ENCODE measurements around the gene SFSWAP.
"Not testable (repeated sequence)": the region's sequence is repeated elsewhere in the genome, so short reads cannot be mapped to it uniquely, and the experiment has no call there.

Gene SFSWAP

DNA sequence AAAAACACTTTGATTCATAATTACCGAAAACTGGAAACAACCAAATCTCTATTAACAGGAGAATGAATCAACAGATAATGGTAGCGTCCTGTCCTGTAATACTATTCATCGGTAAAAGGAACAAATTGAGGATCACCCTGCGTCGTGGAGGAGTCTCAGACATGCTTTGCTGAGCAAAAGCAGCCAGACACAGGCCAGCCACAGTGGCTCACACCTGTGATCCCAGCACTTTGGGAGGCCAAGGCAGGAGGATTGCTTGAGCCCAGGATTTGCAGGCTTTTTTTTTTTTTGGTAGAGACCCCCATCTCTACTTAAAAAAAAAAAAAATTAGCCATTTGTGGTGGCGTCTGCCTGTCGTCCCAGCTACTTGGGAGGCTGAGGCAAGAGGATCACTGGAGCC lies 83.2 kb downstream of the SFSWAP start:
- no peak for DNase-seq

DNA sequence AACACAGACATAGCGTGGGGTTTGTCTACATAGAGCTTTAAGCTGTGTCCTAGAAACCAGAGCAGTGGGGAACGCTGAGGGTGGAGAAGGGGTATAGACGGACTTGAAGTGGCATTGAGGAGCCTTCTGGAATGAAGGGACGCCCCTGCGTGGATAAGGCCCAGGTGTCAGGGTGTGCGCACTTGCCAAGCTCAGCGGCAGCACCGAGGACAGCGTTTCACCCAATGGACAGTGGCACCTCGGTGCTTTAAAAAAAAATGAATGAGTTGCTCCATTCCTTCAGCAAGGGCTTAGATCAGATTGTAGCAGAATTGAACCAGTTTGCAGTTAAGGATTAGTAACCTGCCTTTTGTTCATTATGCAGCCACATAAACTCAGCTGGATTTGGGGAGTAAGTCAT lies 83.7 kb downstream of the SFSWAP start:
- DNase-seq, result no peak

DNA sequence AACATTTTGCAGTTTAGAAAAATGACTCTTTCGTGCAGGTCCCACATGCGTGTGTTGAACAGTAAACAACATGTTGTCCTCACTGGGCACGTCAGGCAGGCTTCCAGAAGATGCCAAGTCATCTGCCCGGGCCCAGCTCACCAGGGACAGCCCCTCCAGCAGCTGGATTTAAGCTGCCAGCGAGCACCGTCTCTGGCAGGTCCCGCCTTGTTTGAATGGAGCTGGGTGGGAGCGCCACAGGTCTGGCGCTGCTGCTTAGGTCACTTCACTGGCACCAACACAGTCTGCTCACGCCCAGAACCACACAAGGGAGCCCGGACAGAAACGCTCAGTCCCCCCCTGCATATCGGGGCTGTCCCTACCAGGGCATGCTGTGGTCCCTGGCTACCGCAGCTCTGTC lies 84.2 kb downstream of the SFSWAP start:
- DNase-seq, result no peak

DNA sequence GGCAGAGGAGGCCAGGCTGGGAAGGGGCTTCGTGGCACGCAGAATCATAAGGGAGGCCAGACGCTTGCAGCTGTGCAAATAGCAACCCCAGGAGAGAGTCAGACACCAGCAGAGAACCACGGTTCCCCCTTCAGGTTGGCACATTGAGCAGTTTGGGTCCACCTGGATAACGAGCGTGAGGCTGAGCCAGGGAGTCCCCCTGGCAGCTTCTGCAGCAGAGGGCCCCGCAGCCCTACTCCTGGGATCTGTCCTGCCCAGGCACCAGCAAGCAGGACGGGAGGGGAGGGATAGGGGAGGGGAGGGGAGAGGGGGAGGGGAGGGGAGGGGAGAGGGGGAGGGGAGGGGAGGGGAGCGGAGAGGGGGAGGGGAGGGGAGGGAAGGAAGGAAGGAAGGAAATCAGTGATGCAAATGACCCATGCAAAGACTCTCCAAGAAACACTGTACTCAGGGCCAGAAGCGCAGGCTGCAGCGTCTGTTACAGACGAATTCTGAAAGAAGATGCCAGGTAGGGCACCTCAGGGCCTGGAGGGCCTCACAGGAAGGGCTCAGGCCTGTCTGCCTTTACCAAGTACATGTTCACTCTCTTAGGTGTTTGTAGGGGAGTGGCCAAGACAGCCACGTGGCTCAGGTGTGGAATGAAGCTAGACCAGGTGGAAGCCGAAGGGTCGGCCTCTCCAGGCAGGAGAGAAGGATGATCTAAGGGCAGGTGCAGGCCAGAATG lies 85.0 kb downstream of the SFSWAP start:
- DNase-seq, result no peak

GRCh38 chr12:131796411-131796736 lies 85.5 kb downstream of the SFSWAP start:
- no peak for DNase-seq

- DNase-seq, result no peak
Observed at GRCh38 chr12:131796754-131797587, 86.1 kb downstream of the SFSWAP start.

DNA sequence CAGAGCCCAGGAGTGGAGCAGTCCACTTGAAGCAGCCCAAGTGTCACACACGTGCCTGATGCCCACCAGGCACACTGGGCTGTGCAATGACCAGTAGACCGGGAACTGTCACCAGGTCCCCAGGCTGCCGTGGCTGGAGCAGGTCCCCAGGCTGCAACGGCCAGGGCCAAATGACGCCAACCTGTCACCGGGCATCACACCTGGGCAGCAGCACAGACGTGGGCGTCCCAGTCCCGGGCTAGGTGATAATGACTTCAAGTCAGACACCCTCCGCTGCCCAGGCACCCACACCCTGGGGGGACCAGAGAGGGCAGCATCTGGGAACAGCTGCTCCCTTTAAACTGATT lies 86.7 kb downstream of the SFSWAP start:
- DNase-seq, result no peak

GRCh38 chr12:131799195-131799594 lies 88.3 kb downstream of the SFSWAP start:
- no peak for DNase-seq

- no peak for DNase-seq
Observed at GRCh38 chr12:131799828-131800593, 89.1 kb downstream of the SFSWAP start.

- DNase-seq, result no peak
Observed at GRCh38 chr12:131800594-131801135, 89.8 kb downstream of the SFSWAP start.

GRCh38 chr12:131801254-131801866 lies 90.5 kb downstream of the SFSWAP start:
- DNase-seq, result no peak

DNA sequence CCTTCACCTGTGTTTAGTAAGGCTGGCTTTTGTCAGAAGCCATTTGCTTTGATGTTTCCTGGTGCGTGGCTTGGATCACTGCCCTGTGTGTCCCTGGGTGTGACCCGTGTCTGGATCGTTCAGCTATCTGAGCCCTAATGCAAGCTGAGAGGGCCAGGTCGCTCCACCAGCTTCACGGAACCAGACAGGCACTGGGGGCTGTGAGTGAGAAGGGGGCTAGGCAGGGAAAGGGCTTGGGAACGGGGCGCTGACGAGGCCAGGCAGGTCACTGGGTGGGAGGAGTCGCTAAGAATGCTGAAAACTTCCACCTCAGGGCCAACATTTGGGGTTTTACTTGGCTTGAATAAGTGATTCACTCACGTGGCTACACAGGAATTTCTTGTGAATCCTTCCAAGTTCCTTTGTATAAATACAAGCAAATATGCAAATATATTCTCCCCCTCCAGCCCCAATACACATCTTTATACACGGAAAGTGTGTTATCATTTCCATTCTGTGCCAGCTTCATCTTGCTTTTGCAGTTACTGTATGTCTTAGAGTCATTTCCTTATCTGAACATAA lies 93.2 kb downstream of the SFSWAP start:
- DNase-seq, result no peak

DNA sequence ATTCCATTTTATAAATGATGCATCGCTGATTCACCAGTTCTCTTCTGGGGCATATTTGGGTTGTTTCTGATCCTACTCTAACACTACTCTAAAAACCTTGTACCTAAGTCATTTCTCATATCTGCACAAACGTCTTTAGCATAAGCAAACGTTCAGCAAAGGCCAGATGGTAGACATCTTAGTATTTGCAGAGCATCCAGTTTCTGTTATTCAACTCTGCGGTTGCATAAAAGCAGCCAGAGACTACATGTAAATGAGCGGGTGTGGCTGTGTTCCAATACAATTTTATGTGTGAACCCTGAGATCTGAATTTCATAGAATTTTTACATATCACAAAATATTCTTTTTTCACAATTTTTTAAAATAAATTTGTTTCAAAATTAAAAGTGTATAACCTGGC lies 94.5 kb downstream of the SFSWAP start:
- no peak for DNase-seq

DNA sequence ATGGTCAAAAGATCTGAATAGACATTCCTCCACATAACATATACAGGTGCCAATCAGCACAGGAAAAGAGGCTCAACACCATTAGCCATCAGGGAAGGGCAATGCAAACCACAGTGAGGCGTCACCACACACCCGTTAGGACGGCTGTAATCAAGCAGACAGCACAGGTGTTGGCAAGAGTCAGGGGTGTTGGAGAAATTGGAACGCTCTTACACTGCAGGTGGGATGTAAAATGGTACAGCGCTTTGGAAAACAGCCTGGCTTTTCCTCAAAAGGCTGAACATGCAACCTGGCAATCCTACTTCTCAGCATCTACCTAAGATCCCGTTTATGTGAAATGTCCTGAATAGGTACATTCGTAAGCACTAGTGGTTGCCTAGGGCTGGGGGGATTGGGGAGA lies 95.8 kb downstream of the SFSWAP start:
- DNase-seq, result no peak

DNA sequence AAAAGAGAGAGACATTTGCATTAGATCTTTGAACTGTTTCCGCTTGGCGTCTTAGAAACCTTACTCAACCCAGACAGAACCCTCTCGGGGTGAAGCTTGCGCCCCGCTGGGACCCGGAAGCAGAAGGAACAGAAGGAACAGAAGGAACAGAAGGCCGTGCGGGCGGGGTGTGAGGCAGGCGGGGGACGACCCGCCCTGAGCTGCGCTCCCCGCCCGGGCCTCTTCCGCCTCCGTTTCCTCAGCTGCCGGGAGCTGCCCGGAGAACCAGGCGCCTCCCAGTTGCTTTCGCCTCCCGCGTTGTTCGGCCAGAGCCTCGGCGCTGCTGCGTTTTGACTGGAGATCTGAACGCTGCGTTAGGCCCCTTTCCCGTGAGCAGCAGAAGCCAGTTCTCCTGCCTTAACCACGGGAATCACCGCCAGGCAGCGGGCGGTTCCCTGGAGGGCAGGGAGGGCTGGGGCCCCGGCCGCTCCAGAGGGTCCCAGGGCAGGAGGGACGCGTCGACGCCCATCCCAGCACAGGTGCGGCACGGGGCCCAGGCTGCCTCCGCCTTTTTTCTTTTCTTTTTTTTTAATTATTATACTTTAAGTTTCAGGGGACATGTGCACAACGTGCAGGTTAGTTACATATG lies 98.0 kb downstream of the SFSWAP start:
- peak; percentile 67 for DNase-seq

- DNase-seq, result not testable (repeated sequence)
Observed at GRCh38 chr12:131809476-131810254, 98.8 kb downstream of the SFSWAP start.

DNA sequence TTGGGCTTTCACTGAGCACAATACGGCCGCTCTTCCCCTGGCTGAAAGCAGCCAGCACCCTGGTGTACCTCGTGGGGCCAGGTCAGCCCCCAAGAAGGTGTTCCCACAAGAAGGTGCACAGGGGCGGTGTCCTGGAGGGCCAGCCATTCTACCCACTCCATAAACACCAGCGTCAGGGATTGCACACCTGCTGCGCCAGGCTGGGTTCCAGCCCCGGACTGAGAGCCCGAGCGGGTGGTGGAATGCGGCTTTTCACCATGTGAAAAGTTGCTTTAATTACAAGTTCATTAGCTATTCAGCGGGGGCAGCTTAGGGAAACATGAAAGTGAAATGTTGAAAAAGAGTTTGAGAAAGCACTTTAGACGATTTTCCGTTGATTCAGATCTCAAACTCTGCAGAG lies 99.8 kb downstream of the SFSWAP start:
- DNase-seq, result no peak

- no peak for DNase-seq
Observed at GRCh38 chr12:131815131-131815530, 104.2 kb downstream of the SFSWAP start.

DNA sequence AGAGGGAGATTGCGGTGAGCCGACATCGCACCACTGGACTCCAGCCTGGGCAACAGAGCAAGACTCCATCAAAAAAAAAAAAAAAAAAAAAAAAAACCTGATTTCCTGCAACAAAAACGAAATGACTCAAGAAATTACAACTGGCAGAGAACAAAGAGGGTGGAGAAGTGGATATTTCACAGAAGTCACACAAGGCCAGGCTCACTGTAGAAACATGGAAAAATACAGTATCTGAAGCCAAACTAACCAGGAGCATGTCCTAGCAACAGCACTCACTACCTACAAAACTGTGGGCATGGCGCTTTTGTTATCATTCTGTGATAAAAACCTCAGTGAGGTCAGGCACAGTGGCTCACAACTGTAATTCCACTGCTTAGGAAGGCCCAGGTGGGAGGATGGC lies 105.6 kb downstream of the SFSWAP start:
- DNase-seq, result no peak

DNA sequence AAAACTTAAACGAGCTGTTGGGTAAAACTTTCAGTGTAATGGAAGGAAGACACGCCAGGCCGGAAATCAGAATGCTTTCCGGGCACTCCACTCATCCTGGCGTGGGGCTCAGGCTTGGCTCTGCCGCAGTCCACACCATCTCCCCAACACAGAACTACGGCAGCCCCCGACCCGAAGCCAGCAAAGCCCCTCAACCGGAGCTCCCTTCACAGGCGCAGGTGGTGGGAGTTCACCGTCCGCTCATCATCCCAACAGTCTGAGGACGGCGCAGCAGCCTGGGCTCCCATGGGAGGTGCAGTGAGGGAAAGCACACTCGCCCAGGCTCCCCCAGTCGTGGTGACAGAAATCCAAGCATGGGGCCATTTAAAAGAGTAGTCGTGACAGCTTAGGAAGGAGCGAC lies 106.4 kb downstream of the SFSWAP start:
- DNase-seq, result no peak

DNA sequence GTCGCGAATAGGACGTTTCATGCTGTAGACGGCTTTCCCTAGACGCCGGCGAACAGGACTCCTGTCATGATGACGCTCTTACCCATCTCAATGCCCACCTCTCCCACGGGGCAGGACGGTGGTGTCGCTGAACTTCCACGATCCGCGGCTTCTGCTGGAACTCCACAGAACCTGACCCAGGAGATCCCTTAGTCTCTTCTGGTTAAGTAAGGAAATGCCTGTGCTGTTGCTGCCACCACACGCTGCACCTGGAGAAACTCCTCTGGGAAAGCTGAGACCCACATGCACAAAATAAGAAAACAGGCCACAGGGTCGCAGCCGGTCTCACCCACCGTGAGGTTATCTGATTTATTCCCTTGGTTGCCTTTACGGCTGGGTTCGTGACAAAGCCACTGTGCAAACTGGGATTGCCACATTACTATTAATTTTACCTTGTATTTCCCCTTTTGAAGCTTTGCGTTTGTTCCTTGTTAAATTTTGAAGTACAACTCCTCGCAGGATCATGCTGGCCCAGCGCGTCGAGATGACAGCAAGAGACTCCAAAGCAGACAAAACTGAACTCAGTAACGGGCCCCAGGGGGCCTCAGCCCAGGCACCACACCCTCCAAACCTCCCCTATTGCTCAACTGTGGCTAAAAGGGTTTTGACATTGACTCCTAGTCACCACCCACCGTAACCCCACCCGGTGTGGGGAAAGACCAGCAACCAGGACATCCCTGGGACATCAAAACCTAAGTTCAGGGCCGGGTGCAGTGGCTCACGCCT lies 108.1 kb downstream of the SFSWAP start:
- no peak for DNase-seq

Data from activated CD4-positive, alpha-beta T cell treated with anti-CD3 and anti-CD28 coated beads, Interleukin-10, Interleukin-2, amounts not matched to agents 100 ng/mL and 50 ng/mL, durations not matched to agents 16 hours and 8 hours (primary cell).